Mesenchymal stem cell (in vitro differentiated cells and primary cell): ENCODE measurements around the gene LRIG1.

Source experiments
- DNase-seq: peaks from one replicate; pipeline ENCODE4 v3.0.0-alpha.2; 2013
- H2AFZ ChIP-seq: one replicate; pipeline ENCODE4 v1.6.1; 2013; ENCODE audit warnings: low read depth, mild to moderate bottlenecking, control low read depth, inconsistent platforms, low read length, moderate library complexity
- H2AK5ac ChIP-seq: 2 replicates; pipeline ENCODE4 v1.6.1; 2013; ENCODE audit warnings: low read length, moderate library complexity, mild to moderate bottlenecking, inconsistent platforms; ENCODE audit not compliant: severe bottlenecking
- H2BK120ac ChIP-seq: one replicate; pipeline ENCODE4 v1.6.1; 2013; ENCODE audit warnings: low read depth, mild to moderate bottlenecking, inconsistent platforms, low read length, moderate library complexity
- H2BK12ac ChIP-seq, 2 experiments: one replicate each; pipeline ENCODE4 v1.6.1; 2013; ENCODE audit warnings: inconsistent platforms in 2 of 2, low read length in 2 of 2, mild to moderate bottlenecking in 2 of 2, moderate library complexity in 2 of 2, control low read depth in 1 of 2
- H2BK15ac ChIP-seq: one replicate; pipeline ENCODE4 v1.6.1; 2013; ENCODE audit warnings: mild to moderate bottlenecking, low read depth, inconsistent platforms; ENCODE audit not compliant: poor library complexity, severe bottlenecking
- H2BK5ac ChIP-seq: 2 replicates; pipeline ENCODE4 v1.6.1; 2013; ENCODE audit warnings: low read depth, mild to moderate bottlenecking, low read length, control low read depth, inconsistent platforms; ENCODE audit not compliant: poor library complexity, severe bottlenecking
- H3K14ac ChIP-seq, 2 experiments: one replicate each; pipeline ENCODE4 v1.6.1; 2013; ENCODE audit warnings: inconsistent platforms in 2 of 2, low read length in 2 of 2, control low read depth in 1 of 2, mild to moderate bottlenecking in 1 of 2, moderate library complexity in 1 of 2
- H3K18ac ChIP-seq, 2 experiments: one replicate each; pipeline ENCODE4 v1.6.1; 2013; ENCODE audit warnings: inconsistent platforms in 2 of 2, low read length in 2 of 2, control low read depth in 1 of 2, low read depth in 1 of 2, mild to moderate bottlenecking in 1 of 2
- H3K23ac ChIP-seq, 2 experiments: one replicate each; pipeline ENCODE4 v1.6.1; 2013; ENCODE audit warnings: inconsistent platforms in 2 of 2, low read length in 2 of 2, mild to moderate bottlenecking in 2 of 2, moderate library complexity in 2 of 2, control low read depth in 1 of 2
- H3K27ac ChIP-seq: 2 replicates; pipeline ENCODE4 v1.5.1; 2013; ENCODE audit warnings: mild to moderate bottlenecking, moderate library complexity, low read length, control low read depth, inconsistent platforms; ENCODE audit not compliant: poor library complexity, severe bottlenecking
- H3K27me3 ChIP-seq, 2 experiments: 2 replicates each; pipeline versions ENCODE4 v1.6.1 to v1.7.0; 2013; ENCODE audit warnings: low read length in 2 of 2, mild to moderate bottlenecking in 2 of 2, moderate library complexity in 2 of 2, control low read depth in 1 of 2, inconsistent platforms in 1 of 2; ENCODE audit not compliant: control insufficient read depth in 1 of 2, insufficient read depth in 1 of 2
- H3K36me3 ChIP-seq, 2 experiments: 2 replicates each; pipeline versions ENCODE4 v1.6.1 to v1.7.0; 2013; ENCODE audit warnings: low read length in 2 of 2, control low read depth in 1 of 2, inconsistent platforms in 1 of 2, low read depth in 1 of 2, mild to moderate bottlenecking in 1 of 2; ENCODE audit not compliant: insufficient read depth in 2 of 2, control insufficient read depth in 1 of 2
- H3K4ac ChIP-seq, 2 experiments: one replicate each; pipeline ENCODE4 v1.6.1; 2013; ENCODE audit warnings: inconsistent platforms in 2 of 2, low read length in 2 of 2, mild to moderate bottlenecking in 2 of 2, moderate library complexity in 2 of 2, control low read depth in 1 of 2, low read depth in 1 of 2
- H3K4me1 ChIP-seq: 2 replicates; pipeline ENCODE4 v1.6.1; 2013; ENCODE audit warnings: low read depth, low read length, control low read depth; ENCODE audit not compliant: control insufficient read depth, insufficient read depth
- H3K4me2 ChIP-seq: 2 replicates; pipeline ENCODE4 v1.6.1; 2013; ENCODE audit warnings: low read length, mild to moderate bottlenecking, inconsistent platforms; ENCODE audit not compliant: poor library complexity, severe bottlenecking
- H3K4me3 ChIP-seq, 2 experiments: 2 replicates each; pipeline versions ENCODE4 v1.5.1 to v1.7.0; 2013; ENCODE audit warnings: low read length in 2 of 2, mild to moderate bottlenecking in 2 of 2, control low read depth in 1 of 2, low read depth in 1 of 2; ENCODE audit not compliant: insufficient read depth in 1 of 2
- H3K79me1 ChIP-seq: replicated peaks from 2 replicates; pipeline ENCODE4 v1.6.1; 2013; ENCODE audit warnings: mild to moderate bottlenecking, control low read depth, low read length, inconsistent platforms; ENCODE audit not compliant: poor library complexity, severe bottlenecking
- H3K9ac ChIP-seq: 2 replicates; pipeline ENCODE4 v1.7.0; 2013; ENCODE audit warnings: mild to moderate bottlenecking, low read length, moderate library complexity
- H3K9me3 ChIP-seq: 2 replicates; pipeline ENCODE4 v1.7.0; 2013; ENCODE audit warnings: mild to moderate bottlenecking, low read length; ENCODE audit not compliant: control insufficient read depth
- H4K8ac ChIP-seq: one replicate; pipeline ENCODE4 v1.6.1; 2013; ENCODE audit warnings: inconsistent platforms, mild to moderate bottlenecking, low read length, moderate library complexity
- H4K91ac ChIP-seq: one replicate; pipeline ENCODE4 v1.6.1; 2013; ENCODE audit warnings: mild to moderate bottlenecking, low read length, inconsistent platforms
- WGBS: methylation state at CpG from one replicate; pipeline ENCODE4 v1.1.7; 2013; ENCODE audit warnings: mixed read lengths; 5-methylcytosine and 5-hydroxymethylcytosine counted together

The LRIG1 gene

GRCh38 chr3:66539466-66539989, 38.7 kb upstream of the LRIG1 start:
- no peak overlapping the region for H2BK120ac ChIP-seq
- H3K14ac ChIP-seq = no peak overlapping the region
- no peaks in the 10 kb centered on the region for H3K36me3 ChIP-seq
- H3K18ac ChIP-seq = no peak overlapping the region
- no peaks in the 10 kb centered on the region for H3K27me3 ChIP-seq
- no peak overlapping the region for H2BK12ac ChIP-seq
- 89% methylated on average over 3 of the region's 3 CpGs for WGBS
- no peak overlapping the region for H2BK5ac ChIP-seq
- H4K91ac ChIP-seq = no peak overlapping the region
- no peak overlapping the region for H3K4me2 ChIP-seq
- H3K23ac ChIP-seq = no peak overlapping the region
- no peak for DNase-seq
- H3K9ac ChIP-seq = no peak overlapping the region
- no peak overlapping the region for H3K4ac ChIP-seq
- H4K8ac ChIP-seq = no peak overlapping the region
- H2AK5ac ChIP-seq = no peak overlapping the region
- H3K79me1 ChIP-seq = no peaks in the 10 kb centered on the region
- H3K4me3 ChIP-seq = no peak overlapping the region
- H2BK15ac ChIP-seq = no peak overlapping the region
- H2AFZ ChIP-seq = no peak overlapping the region
- no peaks in the 10 kb centered on the region for H3K9me3 ChIP-seq
- no peaks in the 10 kb centered on the region for H3K4me1 ChIP-seq
- no peak overlapping the region for H3K27ac ChIP-seq

- no peak overlapping the region for H4K8ac ChIP-seq
- no peak overlapping the region for H3K4ac ChIP-seq
- no peak overlapping the region for H2BK120ac ChIP-seq
- no peak overlapping the region for H3K9ac ChIP-seq
- H2BK15ac ChIP-seq = no peak overlapping the region
- no peak overlapping the region for H4K91ac ChIP-seq
- H2AK5ac ChIP-seq = no peak overlapping the region
- no peak overlapping the region for H3K4me2 ChIP-seq
- H3K23ac ChIP-seq = no peak overlapping the region
- H3K36me3 ChIP-seq = no peaks in the 10 kb centered on the region
- H3K4me1 ChIP-seq = no peaks in the 10 kb centered on the region
- no peak overlapping the region for H2BK5ac ChIP-seq
- no peak for DNase-seq
- H3K27ac ChIP-seq = no peak overlapping the region
- no peak overlapping the region for H2BK12ac ChIP-seq
- H3K79me1 ChIP-seq = no peaks in the 10 kb centered on the region
- H3K4me3 ChIP-seq = no peak overlapping the region
- H3K18ac ChIP-seq = no peak overlapping the region
- H2AFZ ChIP-seq = no peak overlapping the region
- no peak overlapping the region for H3K14ac ChIP-seq
- no peaks in the 10 kb centered on the region for H3K27me3 ChIP-seq
- no peaks in the 10 kb centered on the region for H3K9me3 ChIP-seq
Observed at GRCh38 chr3:66538390-66538789, 37.6 kb upstream of the LRIG1 start.

GRCh38 chr3:66537735-66538134, 36.9 kb upstream of the LRIG1 start:
- H3K27ac ChIP-seq = no peak overlapping the region
- H3K9ac ChIP-seq = no peak overlapping the region
- no peak overlapping the region for H2BK5ac ChIP-seq
- H2BK12ac ChIP-seq = no peak overlapping the region
- no peak overlapping the region for H3K14ac ChIP-seq
- no peaks in the 10 kb centered on the region for H3K9me3 ChIP-seq
- no peak overlapping the region for H3K4me2 ChIP-seq
- H2BK120ac ChIP-seq = no peak overlapping the region
- H3K36me3 ChIP-seq = no peaks in the 10 kb centered on the region
- 87% methylated on average over 7 of the region's 7 CpGs for WGBS
- no peak overlapping the region for H3K4ac ChIP-seq
- H2AK5ac ChIP-seq = no peak overlapping the region
- H3K23ac ChIP-seq = no peak overlapping the region
- H4K8ac ChIP-seq = no peak overlapping the region
- H3K27me3 ChIP-seq = no peaks in the 10 kb centered on the region
- DNase-seq = no peak
- H3K4me3 ChIP-seq = no peak overlapping the region
- H4K91ac ChIP-seq = no peak overlapping the region
- H3K4me1 ChIP-seq = no peaks in the 10 kb centered on the region
- no peak overlapping the region for H2AFZ ChIP-seq
- H3K79me1 ChIP-seq = no peaks in the 10 kb centered on the region
- H3K18ac ChIP-seq = no peak overlapping the region
- no peak overlapping the region for H2BK15ac ChIP-seq

- no peaks in the 10 kb centered on the region for H3K4me1 ChIP-seq
- H2BK5ac ChIP-seq = no peak overlapping the region
- no peak overlapping the region for H3K4me3 ChIP-seq
- no peak overlapping the region for H2AFZ ChIP-seq
- H4K8ac ChIP-seq = no peak overlapping the region
- H2BK120ac ChIP-seq = no peak overlapping the region
- H3K27me3 ChIP-seq = no peaks in the 10 kb centered on the region
- H2BK12ac ChIP-seq = no peak overlapping the region
- no peak overlapping the region for H3K4me2 ChIP-seq
- no CpG with 5 or more reads among the region's 2 CpGs for WGBS
- H4K91ac ChIP-seq = no peak overlapping the region
- no peak overlapping the region for H3K9ac ChIP-seq
- no peak overlapping the region for H3K23ac ChIP-seq
- DNase-seq = no peak
- no peaks in the 10 kb centered on the region for H3K9me3 ChIP-seq
- H2BK15ac ChIP-seq = no peak overlapping the region
- H3K36me3 ChIP-seq = no peaks in the 10 kb centered on the region
- H3K4ac ChIP-seq = no peak overlapping the region
- no peaks in the 10 kb centered on the region for H3K79me1 ChIP-seq
- no peak overlapping the region for H3K14ac ChIP-seq
- no peak overlapping the region for H3K27ac ChIP-seq
- H2AK5ac ChIP-seq = no peak overlapping the region
- no peak overlapping the region for H3K18ac ChIP-seq
Observed at GRCh38 chr3:66536791-66537190, 36.0 kb upstream of the LRIG1 start.
